ENCODE results near the gene TMEM209. TPM values are rescaled to one million over a fixed set of nuclear protein-coding genes. Genes with fewer than 3 reads are reported as not detected.

The TMEM209 gene
- polyA plus RNA-seq, 3 donors, result 3.9 to 7.6 (median 6.0) TPM

DNA sequence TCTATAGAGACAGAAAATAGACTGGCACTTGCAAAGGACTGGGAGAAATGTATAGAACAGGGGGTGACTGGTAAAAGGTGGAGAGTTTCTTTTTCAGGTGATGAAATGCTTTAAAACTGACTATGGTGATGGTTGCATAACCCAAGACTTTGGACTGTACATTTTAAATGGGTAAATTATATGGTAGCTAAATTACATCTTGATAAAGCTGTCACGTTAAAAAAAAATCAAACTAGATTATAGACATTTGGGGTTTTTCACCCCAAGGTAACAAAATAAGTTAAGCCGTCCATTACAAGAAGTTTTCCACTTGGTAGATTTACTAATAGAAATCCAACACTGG is 24.0 kb downstream of the TMEM209 start:
- H3K27ac ChIP-seq (ENCODE audit: low read depth, low read length), result no peak overlapping the region
- 93 to 99% (median 94%) methylated on average over 2 of the region's 2 CpGs for whole genome bisulfite sequencing, 3 donors

DNA sequence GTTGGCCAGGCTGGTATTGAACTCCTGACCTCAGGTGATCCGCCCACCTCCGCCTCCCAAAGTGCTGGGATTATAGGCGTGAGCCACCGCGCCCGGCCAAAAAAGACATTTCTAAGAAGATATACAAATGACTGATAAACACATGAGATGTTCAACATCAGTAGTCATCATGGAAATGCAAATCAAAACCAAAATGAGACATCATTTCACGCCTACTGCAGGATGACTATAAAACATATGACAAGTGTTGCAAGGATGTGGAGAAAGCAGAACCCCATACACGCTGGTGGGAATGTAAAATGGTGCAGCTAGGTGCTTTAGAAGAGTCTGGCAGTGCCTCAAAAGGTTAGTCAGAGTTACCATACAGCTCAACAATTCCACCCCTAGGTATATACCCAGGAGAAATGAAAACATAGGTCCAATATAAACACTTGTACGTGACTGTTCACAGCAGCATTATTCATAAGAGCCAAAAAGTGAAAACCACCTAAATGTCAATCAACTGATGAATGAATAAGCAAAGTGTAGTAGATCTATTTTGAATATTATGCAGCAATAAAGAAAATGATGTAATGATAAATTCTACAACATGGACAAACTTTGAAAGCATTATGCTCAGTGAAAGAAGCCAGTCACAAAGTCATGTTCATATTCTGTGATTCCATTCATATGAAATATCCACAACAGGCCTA is 24.5 kb downstream of the TMEM209 start:
- H3K27ac ChIP-seq (ENCODE audit: low read depth, low read length), result no peak overlapping the region
- WGBS, 3 donors, result 94 to 97% (median 97%) methylated on average over 9 of the region's 9 CpGs

DNA sequence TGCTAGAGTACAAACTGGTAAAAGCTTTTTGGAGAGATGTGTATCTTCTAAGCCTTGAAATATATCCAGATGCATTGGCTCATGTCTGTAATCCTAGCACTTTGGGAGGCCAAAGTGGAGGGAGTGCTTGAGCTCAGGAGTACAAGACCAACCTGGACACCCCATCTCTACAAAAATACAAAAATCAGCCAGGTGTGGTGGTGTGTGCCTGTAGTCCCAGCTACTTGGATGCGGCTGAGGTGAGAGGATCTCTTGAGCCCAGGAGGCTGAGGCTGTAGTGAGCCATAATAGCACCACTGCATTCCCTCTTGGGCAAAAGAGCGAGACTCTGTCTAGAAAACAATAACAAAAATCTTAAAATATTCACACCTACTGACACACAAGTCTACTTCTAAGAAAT is 25.6 kb downstream of the TMEM209 start:
- H3K27ac ChIP-seq (ENCODE audit: low read depth, low read length), result no peak overlapping the region
- 98 to 100% (median 99%) methylated on average over 2 of the region's 2 CpGs for whole genome bisulfite sequencing, 3 donors

DNA sequence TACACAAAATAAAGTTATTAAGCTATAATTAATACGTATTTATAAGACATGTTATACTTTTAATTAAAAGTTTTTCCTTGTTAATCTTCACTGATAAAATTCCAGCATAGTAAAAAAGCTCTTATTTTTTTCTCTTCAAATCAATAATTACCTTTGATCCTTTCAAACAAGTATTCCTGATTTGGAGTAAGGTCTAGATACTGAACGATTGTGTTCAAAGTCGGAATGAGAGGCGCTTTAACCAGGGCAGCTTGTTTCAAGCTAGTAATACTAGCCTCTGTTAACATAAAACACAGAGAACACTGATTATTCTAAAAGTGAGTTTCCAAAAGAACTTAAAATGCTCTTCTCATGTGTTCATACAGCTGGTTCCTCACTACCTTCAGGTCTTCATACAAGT is 27.0 kb downstream of the TMEM209 start:
- 45 to 94% (median 92%) methylated on average over 4 of the region's 4 CpGs for WGBS, 3 donors
- H3K27ac ChIP-seq (ENCODE audit: low read depth, low read length), result no peak overlapping the region

DNA sequence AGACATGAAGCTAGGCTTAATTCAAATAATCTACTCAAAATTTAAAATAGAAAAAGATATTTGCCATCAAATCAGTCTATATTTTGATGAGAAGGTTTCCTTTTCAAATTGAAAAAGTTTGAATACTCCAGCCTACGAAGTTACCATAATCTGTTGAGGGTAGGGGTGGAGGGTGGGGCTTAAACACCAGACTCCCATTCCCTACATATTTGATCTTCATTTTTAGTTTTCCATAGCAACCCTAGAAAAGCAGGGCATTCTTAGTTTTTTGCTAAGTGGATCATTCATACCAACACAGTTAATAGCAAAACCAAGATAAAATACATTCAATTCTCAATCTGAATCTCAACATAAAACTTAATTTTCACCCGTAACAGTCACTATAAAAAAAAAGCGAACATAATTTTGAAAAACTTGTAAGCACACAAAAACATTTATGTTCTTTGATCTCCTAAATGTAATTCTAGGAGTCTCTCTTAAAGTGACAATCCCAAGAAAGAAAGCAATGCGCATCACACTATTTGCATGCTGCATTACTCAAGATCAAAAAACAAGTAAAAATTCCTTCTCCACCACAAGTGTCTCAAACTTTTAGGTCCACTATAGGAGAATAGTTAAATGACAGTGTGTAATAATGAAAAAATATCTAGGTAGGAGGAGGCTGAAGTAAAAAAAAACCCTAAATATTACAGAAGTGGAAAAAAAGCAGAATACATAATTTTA is 30.8 kb downstream of the TMEM209 start:
- H3K27ac ChIP-seq (ENCODE audit: low read depth, low read length), result no peak overlapping the region
- WGBS, 3 donors, result 90 to 95% (median 92%) methylated on average over 4 of the region's 4 CpGs

DNA sequence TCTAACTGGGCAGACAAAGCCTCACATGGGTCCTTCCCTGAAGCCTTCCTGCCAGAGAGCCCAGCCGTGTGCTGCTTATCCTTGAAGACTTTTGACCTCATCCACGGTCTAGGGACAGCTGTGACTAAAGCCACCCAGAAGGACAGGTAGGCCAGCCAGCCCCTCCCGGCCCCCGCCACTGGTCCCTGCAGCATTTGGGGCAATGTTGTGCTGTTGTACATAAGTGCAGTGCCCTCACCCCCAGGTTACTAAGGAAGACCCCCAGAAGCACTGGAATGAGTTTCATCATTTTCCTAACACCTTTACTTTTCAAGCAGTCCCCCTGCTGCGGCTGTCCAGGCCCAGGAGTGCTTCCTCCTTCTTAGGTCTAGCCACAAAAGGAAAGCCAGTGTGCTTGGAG is 43.0 kb downstream of the TMEM209 start:
- WGBS, 3 donors, result 95 to 97% (median 96%) methylated on average over 5 of the region's 5 CpGs
- no peak overlapping the region for H3K27ac ChIP-seq (ENCODE audit: low read depth, low read length)

DNA sequence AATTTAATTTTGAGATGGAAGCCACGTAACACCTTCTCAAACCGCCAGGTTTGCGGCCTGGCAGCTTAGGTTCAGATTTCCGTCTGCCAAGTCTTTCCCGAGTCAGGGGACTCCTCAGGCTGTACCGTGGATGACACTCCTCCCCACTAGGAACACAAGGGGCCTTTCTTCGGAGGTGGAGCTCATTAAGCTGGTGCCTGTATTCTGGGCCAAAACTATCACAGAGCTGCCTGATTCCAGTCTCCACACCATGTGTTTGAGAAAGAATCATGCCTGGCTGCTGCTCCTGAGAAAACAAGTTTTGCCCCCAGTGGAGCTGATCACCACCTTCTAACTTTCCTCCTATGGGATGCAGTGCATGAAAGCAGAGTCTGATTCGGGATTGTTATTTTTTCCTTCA is 44.8 kb downstream of the TMEM209 start:
- no peak overlapping the region for H3K27ac ChIP-seq (ENCODE audit: low read depth, low read length)
- WGBS, 3 donors, result 93 to 98% (median 95%) methylated on average over 8 of the region's 8 CpGs

DNA sequence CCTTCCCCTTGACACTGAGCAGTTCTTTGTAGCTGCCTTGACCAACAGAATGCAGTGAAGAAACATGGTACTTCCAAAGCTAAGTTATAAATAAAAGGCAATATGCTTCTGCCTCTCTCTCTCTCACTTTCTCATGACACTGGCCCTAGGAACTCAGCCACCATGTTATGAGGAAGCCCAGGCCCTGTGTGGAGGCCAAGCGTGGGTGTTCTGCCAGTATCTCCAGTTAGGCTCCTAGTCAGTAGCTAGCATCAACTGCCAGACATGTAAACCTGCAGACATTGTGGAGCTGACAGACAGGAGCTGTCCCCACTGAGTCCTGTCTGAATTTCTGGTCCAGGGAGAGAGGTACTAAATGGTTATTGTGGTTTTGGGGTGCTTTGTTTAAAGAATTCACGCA is 45.2 kb downstream of the TMEM209 start:
- H3K27ac ChIP-seq (ENCODE audit: low read depth, low read length), result no peak overlapping the region
- WGBS, 3 donors, result 97 to 98% (median 98%) methylated on average over 2 of the region's 2 CpGs

DNA sequence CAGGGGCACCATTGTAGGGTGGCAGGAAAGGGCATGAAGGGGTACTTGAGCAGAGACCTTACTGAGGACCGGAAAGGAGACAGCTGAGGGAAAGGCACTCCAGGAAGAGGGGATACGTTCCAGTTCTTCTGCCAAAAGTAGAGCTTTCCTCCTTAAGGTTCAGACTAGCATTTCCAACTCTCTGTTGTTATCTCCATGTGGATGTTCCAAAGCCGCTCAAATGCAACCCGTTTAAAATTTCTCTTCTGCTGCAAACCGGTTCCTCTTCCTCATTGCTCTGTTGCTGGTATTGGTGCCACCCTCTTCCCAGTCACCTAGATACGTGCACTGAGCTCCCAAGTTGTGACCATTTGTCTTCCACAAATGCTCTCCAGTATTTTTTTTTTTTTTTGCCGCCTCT is 47.5 kb downstream of the TMEM209 start:
- 92 to 95% (median 94%) methylated on average over 7 of the region's 7 CpGs for WGBS, 3 donors
- no peak overlapping the region for H3K27ac ChIP-seq (ENCODE audit: low read depth, low read length)

DNA sequence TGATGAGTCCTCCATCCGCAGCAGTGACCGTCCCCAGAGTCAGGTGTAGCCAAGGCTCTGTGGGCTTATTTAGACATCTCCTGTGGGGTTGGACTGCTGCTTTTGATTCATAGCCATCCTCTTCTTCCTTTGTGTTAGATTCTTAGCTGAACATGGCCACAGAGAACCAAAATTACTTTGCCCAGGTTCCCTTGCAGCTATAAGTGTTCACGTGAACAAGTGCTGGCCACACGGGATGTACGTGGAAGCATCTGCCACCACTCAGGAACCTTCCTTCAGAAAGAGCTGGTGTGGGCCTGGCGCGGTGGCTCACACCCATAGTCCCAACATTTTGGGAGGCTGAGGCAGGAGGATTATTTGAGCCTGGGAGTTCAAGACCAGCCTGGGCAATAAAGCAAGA is 49.1 kb downstream of the TMEM209 start:
- no peak overlapping the region for H3K27ac ChIP-seq (ENCODE audit: low read depth, low read length)
- WGBS, 3 donors, result 98 to 99% (median 99%) methylated on average over 7 of the region's 7 CpGs

DNA sequence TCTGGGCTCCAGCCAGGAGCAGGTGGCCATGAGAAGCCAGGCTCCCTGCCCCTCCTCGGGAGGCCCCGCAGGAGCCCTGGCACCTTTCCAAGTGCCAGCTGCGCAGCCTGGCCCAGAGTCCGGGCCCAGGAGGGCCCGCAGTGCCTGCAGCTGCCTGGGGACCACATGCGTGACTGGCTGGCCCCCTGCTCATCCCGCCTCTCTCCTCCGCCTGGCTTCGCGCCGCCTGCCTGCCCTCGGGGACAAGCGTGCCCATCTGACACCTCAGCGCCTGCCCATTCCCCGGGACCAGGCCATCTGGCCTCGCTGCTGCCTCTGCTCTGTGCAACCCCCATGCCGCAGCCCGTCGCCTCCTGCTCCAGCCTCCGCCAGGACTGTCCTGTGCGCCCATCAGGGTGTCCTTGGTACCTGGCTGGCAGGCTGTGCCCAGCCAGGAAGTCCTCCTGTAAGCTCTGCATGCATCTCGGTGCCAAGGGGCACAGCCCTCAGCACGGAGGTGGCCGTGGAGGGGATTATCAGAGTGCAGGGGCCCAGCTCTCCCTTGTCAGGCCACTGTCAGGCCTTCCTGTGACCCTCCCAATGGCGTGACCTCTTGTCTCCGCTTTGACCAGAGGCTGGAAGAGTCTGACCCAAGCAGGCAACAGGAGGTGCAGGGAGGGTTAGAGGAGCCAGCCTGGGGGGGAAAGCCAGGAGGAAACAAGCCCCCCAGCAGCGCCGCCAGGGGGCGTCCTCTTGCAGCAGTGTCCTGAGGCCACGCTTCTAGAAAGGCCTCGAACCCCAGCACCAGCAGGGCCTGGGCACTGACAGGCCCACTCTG is 50.5 kb downstream of the TMEM209 start:
- WGBS, 3 donors, result 49 to 82% (median 81%) methylated on average over 25 to 31 of the region's 31 CpGs
- no peak overlapping the region for H3K27ac ChIP-seq (ENCODE audit: low read depth, low read length)

DNA sequence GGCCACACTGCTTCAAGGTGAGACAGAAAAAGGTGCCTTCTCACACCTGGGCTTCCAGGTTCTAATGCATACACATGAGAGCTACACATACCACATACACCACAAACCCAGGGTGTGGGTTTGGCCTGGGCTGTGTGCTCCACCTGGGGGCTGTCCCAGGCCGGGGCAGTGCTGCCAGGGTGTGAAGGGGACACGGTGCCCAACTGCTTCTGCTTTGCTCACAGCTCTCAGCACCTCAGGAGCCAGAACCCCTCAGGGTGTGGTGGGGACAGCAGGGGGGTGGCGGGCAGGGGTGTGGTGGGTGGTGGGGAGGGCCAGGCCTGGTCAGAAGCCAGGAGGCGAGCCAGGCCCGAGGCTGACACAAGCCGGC is 51.1 kb downstream of the TMEM209 start:
- 20 to 68% (median 51%) methylated on average over 6 of the region's 6 CpGs for WGBS, 3 donors
- no peak overlapping the region for H3K27ac ChIP-seq (ENCODE audit: low read depth, low read length)

DNA sequence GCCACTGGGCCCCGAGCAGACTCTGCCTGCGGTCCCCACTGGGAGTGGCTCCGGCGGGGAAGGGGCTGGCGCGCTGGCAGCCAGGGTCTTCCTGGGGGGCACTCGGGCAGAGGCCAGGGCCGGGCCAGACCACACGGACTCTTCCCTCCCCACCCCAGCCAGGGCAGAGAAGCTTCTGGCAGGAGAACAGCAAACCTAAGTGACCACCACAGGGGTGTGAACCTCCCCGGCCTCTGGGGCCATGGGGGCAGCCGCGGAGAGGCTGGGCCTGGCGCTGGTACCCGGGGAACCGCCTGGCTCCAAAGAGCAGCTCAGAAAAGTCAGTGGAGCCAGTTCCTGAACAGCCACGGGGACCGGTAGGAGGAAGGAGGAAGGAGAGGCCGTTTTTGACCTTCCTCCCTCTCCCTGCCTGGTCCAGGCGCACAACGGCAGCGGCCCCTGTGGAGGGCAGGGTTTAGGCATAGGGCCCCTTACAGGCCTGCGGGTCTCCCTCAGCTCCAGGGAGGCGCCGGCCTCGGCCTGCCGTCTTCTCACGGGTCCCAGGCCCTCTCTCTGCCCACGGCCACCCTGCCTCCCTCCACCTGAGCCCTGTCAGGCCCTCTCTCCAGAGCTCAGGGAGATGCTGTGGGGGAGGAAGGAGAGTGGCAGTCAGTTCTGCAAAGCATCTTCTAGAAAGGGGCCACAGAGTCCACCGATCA is 51.8 kb downstream of the TMEM209 start:
- H3K27ac ChIP-seq (ENCODE audit: low read depth, low read length), result no peak overlapping the region
- WGBS, 3 donors, result 45 to 73% (median 52%) methylated on average over 28 to 29 of the region's 29 CpGs

DNA sequence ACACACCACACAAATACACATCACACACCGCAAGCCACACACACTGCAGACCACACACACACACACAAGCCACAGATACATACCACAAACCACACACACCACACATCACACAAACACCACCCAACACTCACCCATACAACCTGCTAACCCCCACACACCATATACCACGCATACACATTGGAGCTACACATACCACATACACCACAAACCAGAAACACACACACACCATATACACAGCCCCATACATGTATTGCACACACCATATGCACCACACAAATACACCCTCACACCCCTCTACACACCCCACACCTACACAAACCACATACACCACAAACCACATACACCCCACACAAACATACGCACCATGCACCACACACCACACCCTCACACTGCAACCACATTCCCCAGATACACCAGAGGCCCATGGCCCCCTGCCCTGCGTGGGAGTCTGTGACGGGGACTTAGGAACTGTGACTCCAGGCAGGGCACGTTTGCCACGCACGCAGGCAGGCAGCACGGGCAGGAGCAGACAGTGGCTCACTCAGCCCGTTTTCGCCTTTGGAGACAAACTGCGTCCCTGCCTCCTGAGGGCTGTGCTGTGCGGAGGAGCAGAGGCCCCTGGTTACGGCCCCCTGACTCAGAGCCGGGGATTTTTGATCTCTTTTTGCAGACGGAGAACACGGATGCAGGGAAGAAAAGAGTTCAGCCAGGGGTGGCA is 52.6 kb downstream of the TMEM209 start:
- WGBS, 3 donors, result 62 to 90% (median 65%) methylated on average over 17 of the region's 17 CpGs

DNA sequence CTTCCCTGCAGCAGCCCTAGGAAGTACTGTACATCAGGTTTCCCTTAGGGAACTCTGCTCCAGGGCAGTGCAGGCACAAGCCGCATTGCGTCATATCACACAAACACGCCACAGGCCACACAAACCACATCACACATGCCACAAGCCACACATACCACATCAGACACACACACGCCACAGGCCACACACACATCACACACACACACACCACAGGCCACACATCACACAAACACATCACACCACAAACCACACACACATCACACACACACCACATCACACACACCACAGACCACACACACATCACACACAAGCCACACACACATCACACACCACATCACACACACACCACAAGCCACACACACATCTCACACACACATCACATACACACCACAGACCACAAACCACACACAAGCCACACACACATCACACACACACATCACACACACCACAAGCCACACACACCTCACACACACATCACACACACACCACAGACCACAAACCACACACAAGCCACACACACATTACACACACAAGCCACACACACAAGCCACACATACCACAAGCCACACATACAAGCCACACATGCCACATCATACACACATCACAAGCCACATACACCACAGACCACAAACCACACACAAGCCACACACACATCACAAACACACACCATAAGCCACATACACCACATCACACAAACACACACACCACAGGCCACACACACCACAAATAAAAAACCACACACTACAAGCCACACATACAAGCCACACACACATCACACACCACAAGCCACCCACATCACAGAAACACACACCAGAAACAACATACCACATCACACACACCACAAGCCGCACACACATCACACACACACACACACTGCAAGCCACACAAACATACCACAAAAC is 53.4 kb downstream of the TMEM209 start:
- WGBS, 3 donors, result 67 to 85% (median 74%) methylated on average over 5 of the region's 5 CpGs
- H3K27ac ChIP-seq (ENCODE audit: low read depth, low read length), result no peak overlapping the region

More for the DNA sequence above, 52.6 kb downstream of the TMEM209 start:
- no peak overlapping the region for H3K27ac ChIP-seq (ENCODE audit: low read depth, low read length)

DNA sequence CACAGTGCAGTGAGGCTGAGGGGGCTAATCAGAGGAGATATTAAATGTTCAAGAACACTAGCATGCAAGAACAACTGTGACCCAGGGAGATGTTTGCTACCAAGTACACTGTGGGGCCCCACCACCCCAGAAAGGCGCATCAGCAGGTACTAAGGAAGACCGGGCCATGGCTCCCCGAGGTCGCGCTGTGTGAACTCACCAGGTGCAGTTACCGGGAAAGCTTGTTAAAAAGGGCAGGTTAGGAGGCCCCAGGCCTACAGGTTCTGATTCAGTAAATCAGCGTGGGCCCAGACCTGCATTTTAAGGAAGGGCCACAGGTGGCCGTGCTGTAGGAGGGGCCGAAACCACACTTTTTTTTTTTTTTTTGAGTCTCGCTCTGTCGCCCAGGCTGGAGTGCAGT is 54.6 kb downstream of the TMEM209 start:
- WGBS, 3 donors, result 33 to 97% (median 93%) methylated on average over 11 of the region's 11 CpGs

More for the DNA sequence above, 54.6 kb downstream of the TMEM209 start:
- H3K27ac ChIP-seq (ENCODE audit: low read depth, low read length), result no peak overlapping the region

All from adipose tissue (tissue), 3 donors.